ENCODE results near the gene MAST4. TPM values are rescaled to one million over a fixed set of nuclear protein-coding genes. Genes with fewer than 3 reads are reported as not detected.

MAST4 gene
- polyA plus RNA-seq, 2 of the 4 experiments (the other 2 are of a cell fraction) = 1.2 to 5.8 TPM

DNA sequence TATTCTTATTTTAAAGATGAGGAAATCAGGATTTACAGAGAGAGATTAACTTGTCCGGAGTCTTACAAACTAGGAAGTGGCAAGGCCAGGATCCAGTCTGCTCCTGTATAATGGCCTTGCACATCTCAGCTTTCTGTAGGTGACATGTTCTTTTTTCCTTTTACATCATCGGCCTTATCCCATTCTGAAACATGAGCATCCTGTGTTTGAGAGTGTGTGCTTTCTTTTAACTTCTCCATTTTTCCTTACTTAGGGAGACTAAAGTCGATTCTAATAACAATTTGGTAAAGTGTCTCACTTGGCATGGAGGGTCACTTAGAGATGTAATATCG, 385.8 kb downstream of the MAST4 start:
- 72% methylated on average over 4 of the region's 4 CpGs for WGBS (ENCODE audit: missing lambda C conversion rate)
- no peak for ATAC-seq
- Histone ChIP-seq H3K4me3 (no peak overlapping the region), H3K27ac (no peak overlapping the region), H3K4me2 (no peak overlapping the region), H3K4me1 (peaks cover 10% of the 10 kb centered on the region), H3K9me3 (no peaks in the 10 kb centered on the region)
- no peak for FAIRE-seq
- ChIA-PET CTCF (interaction anchor here (1.3 kb wide), 1 partner anchor 9 kb away, joined by 3 read pairs; no protein-coding TSS in a partner anchor), POLR2A (no interaction called here)
- no peak for TF ChIP-seq CBX2 (IDR thresholded peaks at IDR 0.05; ENCODE audit: borderline replicate concordance, low read depth)
- no peak for TF ChIP-seq BCL3 (IDR thresholded peaks at IDR 0.05)
- TF ChIP-seq, protein P1, sequence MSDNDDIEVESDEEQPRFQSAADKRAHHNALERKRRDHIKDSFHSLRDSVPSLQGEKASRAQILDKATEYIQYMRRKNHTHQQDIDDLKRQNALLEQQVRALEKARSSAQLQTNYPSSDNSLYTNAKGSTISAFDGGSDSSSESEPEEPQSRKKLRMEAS (IDR thresholded peaks at IDR 0.05) = no peak
- no peak for TF ChIP-seq JUNB (IDR thresholded peaks at IDR 0.05)
- TF ChIP-seq FOXS1 (CRISPR knock-in tag; IDR thresholded peaks at IDR 0.05) = no peak
- no peak for TF ChIP-seq HOXA7 (CRISPR knock-in tag; IDR thresholded peaks at IDR 0.05)
- TF ChIP-seq, protein P2, sequence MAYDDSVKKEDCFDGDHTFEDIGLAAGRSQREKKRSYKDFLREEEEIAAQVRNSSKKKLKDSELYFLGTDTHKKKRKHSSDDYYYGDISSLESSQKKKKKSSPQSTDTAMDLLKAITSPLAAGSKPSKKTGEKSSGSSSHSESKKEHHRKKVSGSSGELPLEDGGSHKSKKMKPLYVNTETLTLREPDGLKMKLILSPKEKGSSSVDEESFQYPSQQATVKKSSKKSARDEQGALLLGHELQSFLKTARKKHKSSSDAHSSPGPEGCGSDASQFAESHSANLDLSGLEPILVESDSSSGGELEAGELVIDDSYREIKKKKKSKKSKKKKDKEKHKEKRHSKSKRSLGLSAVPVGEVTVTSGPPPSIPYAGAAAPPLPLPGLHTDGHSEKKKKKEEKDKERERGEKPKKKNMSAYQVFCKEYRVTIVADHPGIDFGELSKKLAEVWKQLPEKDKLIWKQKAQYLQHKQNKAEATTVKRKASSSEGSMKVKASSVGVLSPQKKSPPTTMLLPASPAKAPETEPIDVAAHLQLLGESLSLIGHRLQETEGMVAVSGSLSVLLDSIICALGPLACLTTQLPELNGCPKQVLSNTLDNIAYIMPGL (CRISPR knock-in tag; IDR thresholded peaks at IDR 0.05; ENCODE audit: borderline replicate concordance) = no peak
- TF ChIP-seq ZNF302 (CRISPR knock-in tag; IDR thresholded peaks at IDR 0.05) = no peak
- TF ChIP-seq SMC3 (IDR thresholded peaks at IDR 0.05) = no peak
- no peak for TF ChIP-seq MAFK (IDR thresholded peaks at IDR 0.05; ENCODE audit: partially characterized antibody)
- no peak for DNase-seq (ENCODE audit: low read depth in 1 of 2, low spot score in 1 of 2)

DNA sequence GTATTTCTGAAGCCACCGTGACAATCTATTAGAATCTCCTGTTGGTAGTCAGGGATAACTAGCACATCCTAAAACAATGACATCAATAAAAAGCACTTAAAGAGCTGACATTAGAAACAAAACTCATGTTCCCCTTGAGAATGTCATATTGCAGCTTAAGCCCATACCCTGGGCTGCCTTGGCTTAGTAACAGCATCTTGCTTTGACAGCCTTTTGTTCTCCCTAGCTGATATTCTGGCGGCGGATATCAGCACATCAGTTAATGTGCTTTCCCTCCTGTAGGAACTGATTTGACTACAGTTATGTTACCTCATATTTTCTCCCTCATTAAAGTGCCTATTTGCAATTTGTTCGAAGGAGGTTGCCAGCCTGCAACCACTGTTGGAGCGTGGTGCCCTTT, 386.3 kb downstream of the MAST4 start:
- no peak for TF ChIP-seq MAFK (IDR thresholded peaks at IDR 0.05; ENCODE audit: partially characterized antibody)
- TF ChIP-seq CEBPB (IDR thresholded peaks at IDR 0.05) = no peak
- no peak for TF ChIP-seq CBX8 (IDR thresholded peaks at IDR 0.05)
- TF ChIP-seq ZC3H11A (IDR thresholded peaks at IDR 0.05) = no peak
- TF ChIP-seq RAD21 (conservative IDR thresholded peaks at IDR 0.05 in 1 of 2, IDR thresholded peaks at IDR 0.05 in 1 of 2) = no peak
- no peak for TF ChIP-seq RARB (CRISPR knock-in tag; IDR thresholded peaks at IDR 0.05)
- TF ChIP-seq FOXS1 (CRISPR knock-in tag; IDR thresholded peaks at IDR 0.05) = no peak
- no peak for TF ChIP-seq MAZ (IDR thresholded peaks at IDR 0.05; ENCODE audit: borderline replicate concordance, low read depth, low read length)
- no peak for TF ChIP-seq SREBF2 (IDR thresholded peaks at IDR 0.05)
- CTCF ChIA-PET = interaction anchor here (0.9 to 1.5 kb wide), 3 partner anchors 8 to 16 kb away, joined by 3 to 8 read pairs (median 3); no protein-coding TSS in a partner anchor
- no peak for ATAC-seq
- Histone ChIP-seq H3K9me3 (no peaks in the 10 kb centered on the region), H3K4me2 (no peak overlapping the region), H3K4me1 (peaks cover 15% of the 10 kb centered on the region), H3K4me3 (no peak overlapping the region), H3K27ac (no peak overlapping the region)
- WGBS (ENCODE audit: missing lambda C conversion rate) = 94% methylated on average over 5 of the region's 5 CpGs
- no peak for DNase-seq (ENCODE audit: low read depth in 1 of 2, low spot score in 1 of 2)
- POLR2A ChIA-PET = no interaction called here
- peak; percentile 36 for FAIRE-seq

- TF ChIP-seq TFCP2L1 (CRISPR knock-in tag; IDR thresholded peaks at IDR 0.05) = no peak
- TF ChIP-seq, protein P3, sequence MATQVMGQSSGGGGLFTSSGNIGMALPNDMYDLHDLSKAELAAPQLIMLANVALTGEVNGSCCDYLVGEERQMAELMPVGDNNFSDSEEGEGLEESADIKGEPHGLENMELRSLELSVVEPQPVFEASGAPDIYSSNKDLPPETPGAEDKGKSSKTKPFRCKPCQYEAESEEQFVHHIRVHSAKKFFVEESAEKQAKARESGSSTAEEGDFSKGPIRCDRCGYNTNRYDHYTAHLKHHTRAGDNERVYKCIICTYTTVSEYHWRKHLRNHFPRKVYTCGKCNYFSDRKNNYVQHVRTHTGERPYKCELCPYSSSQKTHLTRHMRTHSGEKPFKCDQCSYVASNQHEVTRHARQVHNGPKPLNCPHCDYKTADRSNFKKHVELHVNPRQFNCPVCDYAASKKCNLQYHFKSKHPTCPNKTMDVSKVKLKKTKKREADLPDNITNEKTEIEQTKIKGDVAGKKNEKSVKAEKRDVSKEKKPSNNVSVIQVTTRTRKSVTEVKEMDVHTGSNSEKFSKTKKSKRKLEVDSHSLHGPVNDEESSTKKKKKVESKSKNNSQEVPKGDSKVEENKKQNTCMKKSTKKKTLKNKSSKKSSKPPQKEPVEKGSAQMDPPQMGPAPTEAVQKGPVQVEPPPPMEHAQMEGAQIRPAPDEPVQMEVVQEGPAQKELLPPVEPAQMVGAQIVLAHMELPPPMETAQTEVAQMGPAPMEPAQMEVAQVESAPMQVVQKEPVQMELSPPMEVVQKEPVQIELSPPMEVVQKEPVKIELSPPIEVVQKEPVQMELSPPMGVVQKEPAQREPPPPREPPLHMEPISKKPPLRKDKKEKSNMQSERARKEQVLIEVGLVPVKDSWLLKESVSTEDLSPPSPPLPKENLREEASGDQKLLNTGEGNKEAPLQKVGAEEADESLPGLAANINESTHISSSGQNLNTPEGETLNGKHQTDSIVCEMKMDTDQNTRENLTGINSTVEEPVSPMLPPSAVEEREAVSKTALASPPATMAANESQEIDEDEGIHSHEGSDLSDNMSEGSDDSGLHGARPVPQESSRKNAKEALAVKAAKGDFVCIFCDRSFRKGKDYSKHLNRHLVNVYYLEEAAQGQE (IDR thresholded peaks at IDR 0.05) = no peak
- no peak for TF ChIP-seq CEBPB (IDR thresholded peaks at IDR 0.05)
- no peak for TF ChIP-seq KDM5A (IDR thresholded peaks at IDR 0.05)
- no peak for TF ChIP-seq ZFP36 (IDR thresholded peaks at IDR 0.05; ENCODE audit: borderline replicate concordance, partially characterized antibody)
- Histone ChIP-seq H3K9me3 (no peaks in the 10 kb centered on the region), H3K27ac (no peak overlapping the region), H3K4me2 (no peak overlapping the region), H3K4me1 (peaks cover 24% of the 10 kb centered on the region), H3K4me3 (no peak overlapping the region)
- DNase-seq (ENCODE audit: low read depth in 1 of 2, low spot score in 1 of 2) (no peak), FAIRE-seq (no peak), ATAC-seq (no peak)
- WGBS (ENCODE audit: missing lambda C conversion rate) = 78% methylated on average over 3 of the region's 3 CpGs
- ChIA-PET CTCF (interaction anchor here (1.0 to 5.4 kb wide), 6 partner anchors 31 to 182 kb away, joined by 3 to 29 read pairs (median 3); no protein-coding TSS in a partner anchor), POLR2A (no interaction called here)
These were observed 389.2 kb downstream of the MAST4 start for GRCh38 chr5:66985417-66985816.

Measured in A549 (cell line).